ENCODE results near the gene STIP1. TPM values are rescaled to one million over a fixed set of nuclear protein-coding genes. Genes with fewer than 3 reads are reported as not detected.

Gene STIP1
- total and polyA plus RNA-seq, 10 of the 15 experiments (the other 5 are each of a cell fraction or from before 2014, with no cell fraction given) = 25.2 to 291 (median 191) TPM

- Histone ChIP-seq H3K9me3 (replicated peaks; ENCODE audit: control insufficient read depth, insufficient read depth, low read length) (no peaks in the 10 kb centered on the region; the same call in 2 of the 3 replicates), H3K4me3 (no peak overlapping the region), H3K36me3 (ENCODE audit: control insufficient read depth in 2 of 2, insufficient read depth in 2 of 2, low read length in 1 of 2) (no peaks in the 10 kb centered on the region), H2AFZ (ENCODE audit: control insufficient read depth, low read depth, low read length) (no peak overlapping the region), H3K4me2 (ENCODE audit: control insufficient read depth, insufficient read depth) (0 out of 2 replicates have a peak overlapping the region, but pooled peaks have one; percentile 47), H3K27ac (ENCODE audit: control insufficient read depth, insufficient read depth) (no peak overlapping the region), H3K27me3 (replicated peaks in 1 of 2; ENCODE audit: control insufficient read depth in 2 of 2, insufficient read depth in 2 of 2, low read length in 1 of 2) (no peaks in the 10 kb centered on the region), H3K79me2 (ENCODE audit: control insufficient read depth, insufficient read depth, low read length) (peaks cover 4% of the 10 kb centered on the region), H4K20me1 (ENCODE audit: control insufficient read depth, insufficient read depth) (no peaks in the 10 kb centered on the region), H3K4me1 (ENCODE audit: control insufficient read depth, insufficient read depth, low read length) (peaks cover 20% of the 10 kb centered on the region), H3K9ac (ENCODE audit: control insufficient read depth, insufficient read depth, low read length) (no peak overlapping the region)
- BruUV-seq (replicated peaks) = no TSS peak
- DNase-seq (ENCODE audit: low read depth, low spot score) (no peak), ATAC-seq (peak; percentile 66), FAIRE-seq (no peak)
- in situ Hi-C loops (cut with MboI) (no loop called here), intact Hi-C loops (cut with micrococcal nuclease; ENCODE audit: unreplicated experiment) (no loop called here)
- TF ChIP-seq GABPA (IDR thresholded peaks at IDR 0.05; ENCODE audit: low read depth) (no peak), POU2F2 (IDR thresholded peaks at IDR 0.05; ENCODE audit: borderline replicate concordance, low read depth, low read length) (peak; percentile 71; the same call in 2 of the 3 replicates), NRF1 (conservative IDR thresholded peaks at IDR 0.05; ENCODE audit: low read depth, low read length) (no peak), SRF (IDR thresholded peaks at IDR 0.05; ENCODE audit: low read depth in 2 of 2, low read length in 2 of 2) (0 out of 4 replicates have a peak, but pooled peaks of 1 of the 2 experiments have one; percentile 9), MTA2 (IDR thresholded peaks at IDR 0.05; ENCODE audit: low read depth) (peak; percentile 28; the same call in 1 of the 2 replicates), ZBTB4 (CRISPR knock-in tag; IDR thresholded peaks at IDR 0.05) (no peak), NR2F1 (conservative IDR thresholded peaks at IDR 0.05) (0 out of 2 replicates have a peak, but pooled peaks have one; percentile 23), RUNX3 (IDR thresholded peaks at IDR 0.05; ENCODE audit: low read length) (peak; percentile 62; the same call in 1 of the 2 replicates), SPI1 (IDR thresholded peaks at IDR 0.05; ENCODE audit: borderline replicate concordance, insufficient read depth, low read depth, low read length) (peak; percentile 79), NFIC (IDR thresholded peaks at IDR 0.05; ENCODE audit: low read depth, low read length) (peak; percentile 43; the same call in 1 of the 2 replicates), IRF4 (IDR thresholded peaks at IDR 0.05; ENCODE audit: low read depth, low read length) (0 out of 2 replicates have a peak, but pooled peaks have one; percentile 40), JUNB (IDR thresholded peaks at IDR 0.05) (peak; percentile 64), PKNOX1 (IDR thresholded peaks at IDR 0.05) (peak; percentile 59; the same call in 1 of the 2 replicates), IKZF1 (conservative IDR thresholded peaks at IDR 0.05) (0 out of 2 replicates have a peak, but pooled peaks have one; percentile 21), ZNF384 (IDR thresholded peaks at IDR 0.05; ENCODE audit: borderline replicate concordance, low read depth, low read length) (no peak), IKZF2 (IDR thresholded peaks at IDR 0.05) (peak in 1 of 2 experiments; percentile 30; a peak in 2 of 4 replicates)
- SMC1A ChIA-PET (ENCODE audit: uncharacterized antibody, unreplicated experiment) = no interaction called here
- WGBS (ENCODE audit: insufficient coverage, insufficient replicate concordance, low lambda C conversion rate, missing lambda C conversion rate) = 0% methylated on average over 1 of the region's 1 CpG
- CTCF ChIA-PET = interaction anchor here (1.0 kb wide), 1 partner anchor 271 kb away, joined by 3 read pairs; no protein-coding TSS in a partner anchor
- POLR2A ChIA-PET = no interaction called here
- RAD21 ChIA-PET (ENCODE audit: unreplicated experiment) = interaction anchor here (1.1 kb wide), 1 partner anchor 29 kb away, joined by 3 read pairs; the partner anchor contains the start of gene FERMT3
Measured at GRCh38 chr11:64178203-64178602, 7.8 kb upstream of the STIP1 start.

All from GM12878 (cell line).